Activated T-cell treated with anti-CD3 and anti-CD28 coated beads, Interleukin-2, amount 50 U/mL, for 4 hours (primary cell): ENCODE measurements around the gene STRA6. TPM values are rescaled to one million over a fixed set of nuclear protein-coding genes. Genes with fewer than 3 reads are reported as not detected.
A peak's percentile ranks its signal among the peaks of the same experiment; 100 is the strongest.

Source experiments
- ATAC-seq, 2 donors: fragments of 200-7000 bp; cut with Tn5 transposase; one replicate each; pipeline ENCODE4 v1.10.0; 2021
- DNase-seq: peaks from one replicate; pipeline ENCODE4 v3.0.0-alpha.2; 2020
- H3K27me3 Mint-ChIP-seq: one replicate; pipeline ENCODE4 v1.8.0; 2021; ENCODE audit warnings: low read depth, mixed read lengths
- H3K36me3 Mint-ChIP-seq: one replicate; pipeline ENCODE4 v1.8.0; 2022; ENCODE audit warnings: mixed read lengths; ENCODE audit not compliant: insufficient read depth
- H3K4me1 Mint-ChIP-seq: one replicate; pipeline ENCODE4 v1.8.0; 2021; ENCODE audit warnings: low read depth, mixed read lengths
- H3K4me3 Mint-ChIP-seq: one replicate; pipeline ENCODE4 v1.8.0; 2021; ENCODE audit warnings: mild to moderate bottlenecking, moderate library complexity, mixed read lengths
- H3K9me3 Mint-ChIP-seq: one replicate; pipeline ENCODE4 v1.8.0; 2021; ENCODE audit warnings: mixed read lengths
- total RNA-seq, 3 donors: library from RNA; stranded (reverse); gene quantifications; one replicate each; pipeline ENCODE4 v1.2.1, GENCODE V29; 2021

STRA6 gene
- total RNA-seq, 3 donors from 2014 or later: not detected

GRCh38 chr15:74134387-74135027 lies 68.1 kb downstream of the STRA6 start:
- H3K4me3 Mint-ChIP-seq: peak overlapping the region; percentile 43
- H3K9me3 Mint-ChIP-seq: no peaks in the 10 kb centered on the region
- ATAC-seq: no peak
- no peak for DNase-seq
- peaks cover 32% of the 10 kb centered on the region for H3K4me1 Mint-ChIP-seq
- no peaks in the 10 kb centered on the region for H3K36me3 Mint-ChIP-seq
- H3K27me3 Mint-ChIP-seq: peaks cover 87% of the 10 kb centered on the region

DNA sequence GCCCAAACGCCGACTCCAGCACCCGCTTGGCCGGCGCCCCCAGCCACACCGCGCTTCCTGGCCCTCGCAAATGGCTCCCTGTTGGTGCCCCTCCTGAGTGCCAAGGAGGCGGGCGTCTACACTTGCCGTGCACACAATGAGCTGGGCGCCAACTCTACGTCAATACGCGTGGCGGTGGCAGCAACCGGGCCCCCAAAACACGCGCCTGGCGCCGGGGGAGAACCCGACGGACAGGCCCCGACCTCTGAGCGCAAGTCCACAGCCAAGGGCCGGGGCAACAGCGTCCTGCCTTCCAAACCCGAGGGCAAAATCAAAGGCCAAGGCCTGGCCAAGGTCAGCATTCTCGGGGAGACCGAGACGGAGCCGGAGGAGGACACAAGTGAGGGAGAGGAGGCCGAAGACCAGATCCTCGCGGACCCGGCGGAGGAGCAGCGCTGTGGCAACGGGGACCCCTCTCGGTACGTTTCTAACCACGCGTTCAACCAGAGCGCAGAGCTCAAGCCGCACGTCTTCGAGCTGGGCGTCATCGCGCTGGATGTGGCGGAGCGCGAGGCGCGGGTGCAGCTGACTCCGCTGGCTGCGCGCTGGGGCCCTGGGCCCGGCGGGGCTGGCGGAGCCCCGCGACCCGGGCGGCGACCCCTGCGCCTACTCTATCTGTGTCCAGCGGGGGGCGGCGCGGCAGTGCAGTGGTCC lies 68.7 kb downstream of the STRA6 start:
- DNase-seq: no peak
- H3K4me1 Mint-ChIP-seq: peaks cover 36% of the 10 kb centered on the region
- peaks cover 88% of the 10 kb centered on the region for H3K27me3 Mint-ChIP-seq
- no peak overlapping the region for H3K4me3 Mint-ChIP-seq
- H3K36me3 Mint-ChIP-seq: no peaks in the 10 kb centered on the region
- no peak for ATAC-seq
- H3K9me3 Mint-ChIP-seq: no peaks in the 10 kb centered on the region

- H3K4me3 Mint-ChIP-seq: no peak overlapping the region
- peaks cover 39% of the 10 kb centered on the region for H3K4me1 Mint-ChIP-seq
These were observed 69.6 kb downstream of the STRA6 start for GRCh38 chr15:74132681-74133651.

DNA sequence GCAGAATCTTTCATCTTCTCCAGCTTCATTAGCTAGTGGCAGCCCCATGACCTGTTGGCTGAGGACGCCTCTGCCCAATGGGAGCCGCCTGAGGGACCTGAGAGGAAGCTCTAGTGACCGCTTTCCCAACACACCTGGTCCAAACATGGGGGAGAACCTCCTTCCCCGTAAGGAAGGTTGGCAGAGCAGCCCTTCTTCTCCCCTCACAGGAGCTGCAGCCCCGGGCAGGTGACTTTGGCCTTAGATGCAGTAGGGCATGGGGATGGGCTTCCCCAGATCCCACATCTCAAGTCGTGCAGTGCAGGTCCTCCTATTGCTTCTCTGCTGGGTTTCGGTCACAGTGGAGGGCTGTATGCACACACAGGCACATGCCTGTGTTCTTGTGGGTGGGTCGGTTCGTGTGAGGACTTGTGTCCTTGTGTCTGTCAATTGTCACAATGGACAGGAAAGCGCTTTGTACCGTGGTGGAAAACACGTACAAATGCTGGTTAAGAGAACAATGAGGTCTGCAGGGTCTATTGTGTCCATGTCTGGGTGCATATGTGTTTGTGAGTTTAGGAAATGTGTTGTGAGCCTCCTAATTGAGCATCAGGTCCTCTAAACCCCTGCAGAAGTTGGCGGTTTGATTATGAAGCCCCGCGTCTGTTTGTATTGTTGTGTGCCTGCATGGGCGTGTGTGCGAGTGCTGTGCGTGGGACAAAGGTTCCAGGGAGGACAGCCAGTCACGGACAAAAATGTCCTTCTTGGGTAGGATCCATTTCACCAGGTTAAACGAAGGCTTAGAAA lies 70.8 kb downstream of the STRA6 start:
- H3K9me3 Mint-ChIP-seq: no peaks in the 10 kb centered on the region
- H3K4me3 Mint-ChIP-seq: no peak overlapping the region
- peaks cover 87% of the 10 kb centered on the region for H3K27me3 Mint-ChIP-seq
- no peaks in the 10 kb centered on the region for H3K36me3 Mint-ChIP-seq
- no peak for DNase-seq
- ATAC-seq: no peak
- H3K4me1 Mint-ChIP-seq: peaks cover 36% of the 10 kb centered on the region

More at GRCh38 chr15:74132681-74133651, 69.6 kb downstream of the STRA6 start:
- no peaks in the 10 kb centered on the region for H3K9me3 Mint-ChIP-seq
- ATAC-seq (no peak), DNase-seq (no peak)
- H3K36me3 Mint-ChIP-seq: no peaks in the 10 kb centered on the region
- H3K27me3 Mint-ChIP-seq: peaks cover 86% of the 10 kb centered on the region

GRCh38 chr15:74130849-74131627 lies 71.5 kb downstream of the STRA6 start:
- Mint-ChIP-seq H3K9me3 (no peaks in the 10 kb centered on the region), H3K36me3 (no peaks in the 10 kb centered on the region), H3K4me3 (no peak overlapping the region), H3K27me3 (peaks cover 84% of the 10 kb centered on the region), H3K4me1 (peaks cover 32% of the 10 kb centered on the region)
- ATAC-seq (no peak), DNase-seq (no peak)

DNA sequence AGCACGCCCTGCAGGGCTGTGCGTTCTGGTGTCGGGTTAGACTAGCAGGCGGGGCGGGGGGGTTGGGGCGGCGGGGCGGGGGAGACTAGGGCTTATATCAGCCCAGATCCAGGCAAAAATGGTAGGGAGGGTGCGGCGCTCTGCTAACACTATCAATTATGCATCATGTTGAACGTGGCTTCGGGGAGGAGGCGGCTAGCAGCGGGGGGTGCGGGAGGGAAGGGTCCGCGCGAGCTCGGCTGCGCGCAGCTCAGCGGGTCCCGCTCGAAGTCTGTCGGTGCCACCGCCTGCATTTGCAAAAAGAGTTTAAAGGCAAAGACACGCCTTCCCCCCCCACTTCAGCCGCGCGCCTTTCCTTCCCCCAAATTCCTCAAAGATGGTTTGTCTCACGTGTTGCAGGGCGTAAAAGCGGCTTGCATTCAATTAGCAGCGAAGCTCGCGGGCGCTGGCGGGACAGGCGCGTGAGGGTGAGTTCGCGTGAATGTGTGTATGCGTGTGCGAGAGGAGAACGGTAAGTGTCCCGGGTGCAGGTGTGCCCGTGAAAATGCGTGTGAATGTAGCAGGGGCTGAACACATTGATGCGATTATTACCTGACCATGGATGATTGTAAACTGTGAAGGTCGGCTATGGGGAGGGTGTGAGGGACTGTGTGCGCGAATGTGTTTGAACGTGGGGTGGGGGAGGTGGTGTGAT lies 72.3 kb downstream of the STRA6 start, which contains the start of gene ISLR2:
Gene ISLR2, plus strand, starts transcription at position 432 of the 694 bp plus-strand sequence. CDS start 2,169 bp downstream, outside the sequence.
- H3K9me3 Mint-ChIP-seq: no peaks in the 10 kb centered on the region
- H3K4me3 Mint-ChIP-seq: no peak within 1 kb of the TSS
- no peak for DNase-seq
- peaks cover 27% of the 10 kb centered on the region for H3K4me1 Mint-ChIP-seq
- H3K27me3 Mint-ChIP-seq: peaks cover 84% of the 10 kb centered on the region
- no peak for ATAC-seq
- H3K36me3 Mint-ChIP-seq: no peaks in the 10 kb centered on the region

DNA sequence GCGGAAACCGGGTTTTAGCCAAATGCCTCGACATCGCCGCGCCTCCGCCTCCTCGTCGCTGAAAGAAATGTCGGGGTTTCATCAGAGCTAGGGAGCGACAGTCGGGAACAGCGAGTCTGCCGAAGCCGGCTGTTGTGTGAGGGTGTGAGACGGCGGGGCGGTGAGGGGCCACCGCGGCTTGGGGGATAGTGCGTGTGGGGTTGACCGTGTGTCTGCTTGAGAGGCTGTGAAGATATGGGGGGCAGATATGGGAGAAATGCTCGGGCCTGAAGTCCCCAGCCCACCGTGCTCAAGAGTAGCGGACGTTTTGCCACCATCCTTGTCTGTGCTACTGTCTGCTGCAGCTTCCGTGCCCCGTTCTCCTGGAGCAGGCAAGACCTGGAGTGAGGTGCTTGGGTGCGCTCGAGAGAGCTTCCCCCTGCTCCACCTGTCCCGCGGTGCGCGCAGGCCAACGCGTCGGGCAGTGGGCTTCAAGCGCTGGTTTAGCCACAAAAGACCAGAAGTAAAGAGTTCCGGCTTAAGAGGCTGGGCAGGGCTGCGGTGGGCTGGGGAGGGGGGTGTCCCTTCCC lies 72.9 kb downstream of the STRA6 start:
- no peak for DNase-seq

More for the DNA sequence above, 72.9 kb downstream of the STRA6 start:
- Mint-ChIP-seq H3K4me1 (peaks cover 22% of the 10 kb centered on the region), H3K9me3 (no peaks in the 10 kb centered on the region), H3K36me3 (no peaks in the 10 kb centered on the region), H3K4me3 (no peak overlapping the region), H3K27me3 (peaks cover 81% of the 10 kb centered on the region)
- no peak for ATAC-seq

Other genes with a start within 250 kb of the STRA6 start
- 10 to 100 TPM; 14.6 to 17.9 (median 16.4) TPM for gene STOML1, start 210.5 kb downstream of the STRA6 start, total RNA-seq
- 10 to 100 TPM; 34.9 to 39.1 (median 34.9) TPM for gene PML, start 208.1 kb downstream of the STRA6 start, total RNA-seq
- not detected for gene GOLGA6A, start 120.2 kb downstream of the STRA6 start, total RNA-seq
- not detected for gene ISLR2, start 72.2 kb downstream of the STRA6 start, total RNA-seq
- under 1 TPM in 1 of 3 donors, not detected in 2; 0.26 TPM for gene ISLR, start 29.1 kb downstream of the STRA6 start, total RNA-seq
- gene CCDC33, start 33.5 kb upstream of the STRA6 start, total RNA-seq: not detected
- under 1 TPM; 0.33 to 0.41 (median 0.40) TPM for gene CYP11A1, start 164.9 kb upstream of the STRA6 start, total RNA-seq
- 100 to 1,000 TPM; 187 to 215 (median 195) TPM for gene SEMA7A, start 231.2 kb upstream of the STRA6 start, total RNA-seq